NB4 (cell line): ENCODE measurements around the gene FMNL2.

Experiments
- DNase-seq: peaks from one replicate; pipeline ENCODE4 v3.0.0; 2010; ENCODE audit warnings: low read depth
- H3K4me3 ChIP-seq: one replicate; pipeline ENCODE4 v1.5.1; 2011; ENCODE audit warnings: mild to moderate bottlenecking, low read depth, low read length, moderate library complexity
- CTCF ChIP-seq: IDR thresholded peaks from one replicate; pipeline ENCODE4 v1.5.1; 2012; ENCODE audit warnings: low read depth, low read length
- MAX ChIP-seq: IDR thresholded peaks from 2 replicates; pipeline ENCODE4 v1.6.1; 2011; ENCODE audit warnings: low read depth, low read length
- MYC ChIP-seq: IDR thresholded peaks from 2 replicates; pipeline ENCODE4 v1.6.1; 2011; ENCODE audit warnings: low read depth, low read length
- POLR2A ChIP-seq: IDR thresholded peaks from 2 replicates; pipeline ENCODE4 v1.6.1; 2011; ENCODE audit warnings: mild to moderate bottlenecking; ENCODE audit not compliant: insufficient read length; ENCODE audit errors: extremely low read depth

FMNL2 gene

GRCh38 chr2:152339556-152340286 lies 4.7 kb downstream of the FMNL2 start:
- no peak overlapping the region for H3K4me3 ChIP-seq
- TF ChIP-seq POLR2A, result no peak
- TF ChIP-seq CTCF, result no peak
- no peak for TF ChIP-seq MAX
- TF ChIP-seq MYC, result no peak
- no peak for DNase-seq

- no peak for DNase-seq
- no peak for TF ChIP-seq MYC
- TF ChIP-seq POLR2A, result no peak
- no peak for TF ChIP-seq MAX
- H3K4me3 ChIP-seq, result no peak overlapping the region
Observed at GRCh38 chr2:152342259-152343046, 7.5 kb downstream of the FMNL2 start.

- TF ChIP-seq MAX (no peak), CTCF (no peak), MYC (no peak), POLR2A (no peak)
- DNase-seq, result no peak
- H3K4me3 ChIP-seq, result no peak overlapping the region
Observed at GRCh38 chr2:152343426-152343825, 8.5 kb downstream of the FMNL2 start.

- no peak for DNase-seq
- TF ChIP-seq POLR2A (no peak), MYC (no peak), CTCF (no peak), MAX (no peak)
- no peak overlapping the region for H3K4me3 ChIP-seq
Observed at GRCh38 chr2:152344579-152345195, 9.7 kb downstream of the FMNL2 start.

- H3K4me3 ChIP-seq, result no peak overlapping the region
- TF ChIP-seq MAX (no peak), CTCF (no peak), MYC (no peak), POLR2A (no peak)
- no peak for DNase-seq
Observed at GRCh38 chr2:152347076-152347475, 12.1 kb downstream of the FMNL2 start.

- DNase-seq, result no peak
- TF ChIP-seq CTCF (no peak), MYC (no peak), MAX (no peak), POLR2A (no peak)
- no peak overlapping the region for H3K4me3 ChIP-seq
Observed at GRCh38 chr2:152348388-152348787, 13.4 kb downstream of the FMNL2 start.
